Neural cell (in vitro differentiated cells): ENCODE results near the gene NUDT1.

Experiments
- CTCF ChIP-seq: fragments of 450-650 bp; IDR thresholded peaks from 2 replicates; pipeline ENCODE4 v1.5.1; 2014; ENCODE audit warnings: antibody characterized with exemption, mild to moderate bottlenecking, moderate library complexity; ENCODE audit not compliant: poor library complexity, severe bottlenecking
- EP300 ChIP-seq: fragments of 450-650 bp; conservative IDR thresholded peaks from 2 replicates; pipeline ENCODE4 v1.6.1; 2014; ENCODE audit warnings: antibody characterized with exemption, mild to moderate bottlenecking, moderate library complexity; ENCODE audit not compliant: poor library complexity, severe bottlenecking
- EZH2 ChIP-seq: fragments of 200-600, 300-800 bp; shearing (Covaris generic), sonication (generic); IDR thresholded peaks from 2 replicates; pipeline ENCODE4 v1.6.1; 2014; ENCODE audit warnings: antibody characterized with exemption, low read length, borderline replicate concordance, mild to moderate bottlenecking; ENCODE audit not compliant: insufficient read depth, poor library complexity, severe bottlenecking
- MXI1 ChIP-seq: fragments of 450-650 bp; conservative IDR thresholded peaks from 2 replicates; pipeline ENCODE4 v1.6.1; 2014; ENCODE audit warnings: antibody characterized with exemption, mild to moderate bottlenecking; ENCODE audit not compliant: poor library complexity, severe bottlenecking
- POLR2AphosphoS5 ChIP-seq: IDR thresholded peaks from 2 replicates; pipeline ENCODE4 v1.6.1; 2012
- RAD21 ChIP-seq: fragments of 450-650 bp; conservative IDR thresholded peaks from 2 replicates; pipeline ENCODE4 v1.6.1; 2014; ENCODE audit warnings: antibody characterized with exemption, mild to moderate bottlenecking, moderate library complexity
- REST ChIP-seq: IDR thresholded peaks from 2 replicates; pipeline ENCODE4 v1.6.1; 2012; ENCODE audit warnings: borderline replicate concordance
- SMC3 ChIP-seq: fragments of 450-650 bp; conservative IDR thresholded peaks from 2 replicates; pipeline ENCODE4 v1.6.1; 2014; ENCODE audit warnings: antibody characterized with exemption, mild to moderate bottlenecking, moderate library complexity; ENCODE audit not compliant: poor library complexity

- no peak for TF ChIP-seq POLR2AphosphoS5
- TF ChIP-seq CTCF: no peak
- no peak for TF ChIP-seq EP300
- no peak for TF ChIP-seq EZH2
- TF ChIP-seq RAD21: no peak
- TF ChIP-seq MXI1: no peak
- TF ChIP-seq REST: no peak
- no peak for TF ChIP-seq SMC3
Measured at GRCh38 chr7:2290877-2291276, 48.9 kb downstream of the NUDT1 start.
